ENCODE data around the gene ADAMTS2. TPM values are rescaled to one million over a fixed set of nuclear protein-coding genes. Genes with fewer than 3 reads are reported as not detected.

ADAMTS2 gene
- total RNA-seq, 1 donor from 2014 or later, result 8.2 TPM

- H3K27me3 Mint-ChIP-seq (ENCODE audit: low read depth), result peaks cover 38% of the 10 kb centered on the region
- H3K4me3 Mint-ChIP-seq, result no peak overlapping the region
- H3K4me1 Mint-ChIP-seq, result peaks cover 9% of the 10 kb centered on the region
- no peaks in the 10 kb centered on the region for H3K9me3 Mint-ChIP-seq
- no peak for TF ChIP-seq CTCF (IDR thresholded peaks at IDR 0.05; ENCODE audit: unreplicated experiment)
- DNase-seq (ENCODE audit: low spot score in 2 of 2, unreplicated experiment in 2 of 2), result no peak
- H3K36me3 Mint-ChIP-seq, result no peaks in the 10 kb centered on the region
- no peak overlapping the region for H3K27ac Mint-ChIP-seq
Measured at GRCh38 chr5:179339996-179340395, 5.3 kb downstream of the ADAMTS2 start.

GRCh38 chr5:179339081-179339480 lies 6.2 kb downstream of the ADAMTS2 start:
- Mint-ChIP-seq H3K27ac (no peak overlapping the region), H3K9me3 (no peaks in the 10 kb centered on the region), H3K4me3 (no peak overlapping the region), H3K27me3 (ENCODE audit: low read depth) (peaks cover 36% of the 10 kb centered on the region), H3K4me1 (peaks cover 9% of the 10 kb centered on the region), H3K36me3 (no peaks in the 10 kb centered on the region)
- no peak for DNase-seq (ENCODE audit: low spot score in 2 of 2, unreplicated experiment in 2 of 2)
- TF ChIP-seq CTCF (IDR thresholded peaks at IDR 0.05; ENCODE audit: unreplicated experiment), result no peak

DNA sequence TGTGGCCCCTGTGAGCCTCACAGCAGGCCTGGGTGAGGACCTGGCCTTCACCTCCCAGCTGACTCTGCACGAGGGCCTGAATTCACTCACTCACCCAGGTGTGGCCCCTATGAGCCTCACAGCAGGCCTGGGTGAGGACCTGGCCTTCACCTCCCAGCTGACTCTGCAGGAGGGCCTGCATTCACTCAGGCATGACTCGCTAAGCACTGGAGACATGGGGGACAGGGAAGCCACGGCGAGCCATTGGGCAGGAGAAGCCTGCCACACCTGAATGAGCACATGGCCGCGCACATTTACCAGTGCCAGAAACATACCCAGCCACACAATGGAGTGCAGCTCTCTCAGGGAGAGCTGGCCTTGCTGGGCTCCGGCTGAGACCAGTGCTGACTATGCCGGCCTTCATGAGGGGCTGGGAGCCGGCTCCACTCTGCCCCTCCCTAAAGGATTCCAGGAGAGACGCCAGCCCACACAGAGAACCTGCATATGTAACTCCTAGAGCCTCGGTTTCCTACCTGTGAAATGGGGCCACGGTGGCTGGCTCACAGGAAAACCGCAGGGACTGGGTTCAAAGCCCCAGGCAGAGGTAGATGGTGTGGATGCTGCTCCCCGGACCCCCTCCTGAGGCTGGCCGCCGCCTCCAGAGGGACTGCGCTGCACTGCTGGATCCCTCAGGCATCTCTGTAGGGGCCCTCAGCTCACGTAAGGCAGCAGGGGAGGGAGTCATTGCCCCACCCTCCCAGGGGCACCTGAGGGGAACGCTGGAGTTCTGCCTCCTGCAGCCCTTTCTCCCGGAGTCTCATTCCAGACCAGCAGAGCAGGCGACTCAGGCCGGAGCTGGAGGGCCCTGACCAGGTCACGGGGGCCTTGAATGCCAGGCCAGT lies 7.2 kb downstream of the ADAMTS2 start:
- H3K4me1 Mint-ChIP-seq, result peaks cover 4% of the 10 kb centered on the region
- H3K27me3 Mint-ChIP-seq (ENCODE audit: low read depth), result peaks cover 28% of the 10 kb centered on the region
- no peaks in the 10 kb centered on the region for H3K9me3 Mint-ChIP-seq
- H3K27ac Mint-ChIP-seq, result no peak overlapping the region
- H3K4me3 Mint-ChIP-seq, result no peak overlapping the region
- no peak for TF ChIP-seq CTCF (IDR thresholded peaks at IDR 0.05; ENCODE audit: unreplicated experiment)
- DNase-seq (ENCODE audit: low spot score in 2 of 2, unreplicated experiment in 2 of 2), result no peak
- H3K36me3 Mint-ChIP-seq, result no peaks in the 10 kb centered on the region

- Mint-ChIP-seq H3K27me3 (ENCODE audit: low read depth) (peaks cover 19% of the 10 kb centered on the region), H3K27ac (no peak overlapping the region), H3K9me3 (no peaks in the 10 kb centered on the region), H3K36me3 (no peaks in the 10 kb centered on the region), H3K4me3 (no peak overlapping the region), H3K4me1 (no peaks in the 10 kb centered on the region)
- DNase-seq (ENCODE audit: low spot score in 2 of 2, unreplicated experiment in 2 of 2), result no peak
- no peak for TF ChIP-seq CTCF (IDR thresholded peaks at IDR 0.05; ENCODE audit: unreplicated experiment)
Measured at GRCh38 chr5:179336871-179337795, 8.1 kb downstream of the ADAMTS2 start.

- TF ChIP-seq CTCF (IDR thresholded peaks at IDR 0.05; ENCODE audit: unreplicated experiment), result no peak
- H3K36me3 Mint-ChIP-seq, result no peaks in the 10 kb centered on the region
- no peaks in the 10 kb centered on the region for H3K9me3 Mint-ChIP-seq
- no peak for DNase-seq (ENCODE audit: low spot score in 2 of 2, unreplicated experiment in 2 of 2)
- H3K27me3 Mint-ChIP-seq (ENCODE audit: low read depth), result peaks cover 13% of the 10 kb centered on the region
- no peak overlapping the region for H3K27ac Mint-ChIP-seq
- no peak overlapping the region for H3K4me3 Mint-ChIP-seq
- no peaks in the 10 kb centered on the region for H3K4me1 Mint-ChIP-seq
Measured at GRCh38 chr5:179336126-179336870, 9.0 kb downstream of the ADAMTS2 start.
